Calu3 (cell line): Measurements from ENCODE around the gene DNAI1. TPM values are rescaled to one million over a fixed set of nuclear protein-coding genes. Genes with fewer than 3 reads are reported as not detected.

Experiments
- BruUV-seq: library from RNA; stranded (reverse); fragments of 400-500 nt; replicated peaks from 2 replicates; lab custom pipeline; 2021; lab: Mats Ljungman, UMichigan
- CTCF ChIA-PET: fragments of 300-600 bp; sonication (Branson Sonifier 250); formaldehyde crosslinking; loops from one replicate; lab custom pipeline; 2022; ENCODE audit warnings: antibody characterized with exemption; lab: Charles Lee
- DNase-seq: peaks from one replicate; pipeline ENCODE4 v3.0.0; 2022
- H3K27ac Mint-ChIP-seq: one replicate; pipeline ENCODE4 v1.8.0; 2022; ENCODE audit warnings: mixed read lengths; ENCODE audit not compliant: unreplicated experiment
- H3K27me3 Mint-ChIP-seq: one replicate; pipeline ENCODE4 v1.8.0; 2022; ENCODE audit warnings: mixed read lengths; ENCODE audit not compliant: unreplicated experiment
- H3K36me3 Mint-ChIP-seq: one replicate; pipeline ENCODE4 v1.8.0; 2022; ENCODE audit warnings: mild to moderate bottlenecking, moderate library complexity, mixed read lengths; ENCODE audit not compliant: insufficient read depth, unreplicated experiment
- H3K4me1 Mint-ChIP-seq: one replicate; pipeline ENCODE4 v1.8.0; 2022; ENCODE audit warnings: mild to moderate bottlenecking, low read depth, mixed read lengths; ENCODE audit not compliant: unreplicated experiment
- H3K4me3 Mint-ChIP-seq: one replicate; pipeline ENCODE4 v1.8.0; 2022; ENCODE audit warnings: mild to moderate bottlenecking, low read depth, moderate library complexity, mixed read lengths; ENCODE audit not compliant: unreplicated experiment
- H3K9me3 Mint-ChIP-seq: one replicate; pipeline ENCODE4 v1.8.0; 2022; ENCODE audit warnings: low read depth, mixed read lengths; ENCODE audit not compliant: unreplicated experiment
- CTCF ChIP-seq: fragments of 200-600 bp; IDR thresholded peaks from one replicate; pipeline ENCODE4 v1.8.0; 2022; ENCODE audit warnings: antibody characterized with exemption; ENCODE audit not compliant: unreplicated experiment
- intact Hi-C: fragments of 100-400 bp; cut with micrococcal nuclease; formaldehyde crosslinking; loops from one replicate; pipeline ENCODE4 v1.10.0; 2022; ENCODE audit not compliant: unreplicated experiment
- total RNA-seq: library from RNA; stranded (reverse); gene quantifications from 2 replicates; pipeline ENCODE4 v1.2.3, GENCODE V29; 2022

DNAI1 gene
- total RNA-seq, 1 experiment from 2014 or later = not detected

- no peaks in the 10 kb centered on the region for H3K9me3 Mint-ChIP-seq
Measured at GRCh38 chr9:34552606-34552981, 94.0 kb downstream of the DNAI1 start.

GRCh38 chr9:34552986-34553385 is 94.4 kb downstream of the DNAI1 start:
- H3K9me3 Mint-ChIP-seq = no peaks in the 10 kb centered on the region
- CTCF ChIA-PET = no interaction called here
- TF ChIP-seq CTCF = no peak
- no TSS peak for BruUV-seq
- H3K36me3 Mint-ChIP-seq = no peaks in the 10 kb centered on the region
- DNase-seq = no peak
- H3K27ac Mint-ChIP-seq = no peak overlapping the region
- peaks cover 56% of the 10 kb centered on the region for H3K27me3 Mint-ChIP-seq
- H3K4me1 Mint-ChIP-seq = no peaks in the 10 kb centered on the region
- no peak overlapping the region for H3K4me3 Mint-ChIP-seq
- intact Hi-C loops = no loop called here

More at GRCh38 chr9:34552606-34552981, 94.0 kb downstream of the DNAI1 start:
- Mint-ChIP-seq H3K27ac (no peak overlapping the region), H3K4me1 (no peaks in the 10 kb centered on the region), H3K4me3 (no peak overlapping the region), H3K27me3 (peaks cover 56% of the 10 kb centered on the region), H3K36me3 (no peaks in the 10 kb centered on the region)
- no peak for DNase-seq
- TF ChIP-seq CTCF = no peak
- no TSS peak for BruUV-seq
- CTCF ChIA-PET = no interaction called here
- intact Hi-C loops = no loop called here

- CTCF ChIA-PET = no interaction called here
- Mint-ChIP-seq H3K4me1 (no peaks in the 10 kb centered on the region), H3K36me3 (no peaks in the 10 kb centered on the region), H3K27ac (no peak overlapping the region), H3K27me3 (peaks cover 51% of the 10 kb centered on the region), H3K9me3 (no peaks in the 10 kb centered on the region), H3K4me3 (no peak overlapping the region)
- BruUV-seq = no TSS peak
- TF ChIP-seq CTCF = no peak
- intact Hi-C loops = no loop called here
- no peak for DNase-seq
Measured at GRCh38 chr9:34553511-34554021, 95.0 kb downstream of the DNAI1 start.

GRCh38 chr9:34554211-34555001 is 95.8 kb downstream of the DNAI1 start:
- H3K4me1 Mint-ChIP-seq = no peaks in the 10 kb centered on the region
- no peak overlapping the region for H3K27ac Mint-ChIP-seq
- H3K36me3 Mint-ChIP-seq = no peaks in the 10 kb centered on the region
- DNase-seq = no peak
- TF ChIP-seq CTCF = no peak
- intact Hi-C loops = no loop called here
- H3K9me3 Mint-ChIP-seq = no peaks in the 10 kb centered on the region
- peaks cover 45% of the 10 kb centered on the region for H3K27me3 Mint-ChIP-seq
- H3K4me3 Mint-ChIP-seq = no peak overlapping the region
- CTCF ChIA-PET = no interaction called here
- BruUV-seq = no TSS peak
